ENCODE data around the gene HOATZ. TPM values are rescaled to one million over a fixed set of nuclear protein-coding genes. Genes with fewer than 3 reads are reported as not detected.

Gene HOATZ
- total RNA-seq, 1 experiment from 2014 or later: not detected

GRCh38 chr11:111540114-111540936 is 25.7 kb downstream of the HOATZ start, which contains the start of gene LAYN:
LAYN (plus strand) TSS chr11:111540720; CDS start chr11:111540844, 124 bp downstream.
- no peak for ATAC-seq
- no peak within 1 kb of the TSS for H3K4me3 ChIP-seq (replicated peaks in 1 of 2; ENCODE audit: low read depth in 1 of 2, low read length in 2 of 2)
- H3K4me1 ChIP-seq (ENCODE audit: control insufficient read depth in 1 of 2, insufficient read depth in 2 of 2, low read length in 2 of 2): no peaks in the 10 kb centered on the region
- RAD21 ChIA-PET (ENCODE audit: low non-redundant PET in 1 of 2, low total read pairs in 2 of 2, uncharacterized antibody in 2 of 2, unreplicated experiment in 2 of 2): no interaction called here
- H3K9me3 ChIP-seq (ENCODE audit: control insufficient read depth in 1 of 2, insufficient read depth in 1 of 2, low read depth in 1 of 2, low read length in 2 of 2): no peaks in the 10 kb centered on the region
- TF ChIP-seq POLR2AphosphoS5 (IDR thresholded peaks at IDR 0.05; ENCODE audit: low read depth, low read length): no peak
- TF ChIP-seq EZH2 (IDR thresholded peaks at IDR 0.05): no peak
- no peak for TF ChIP-seq MAX (IDR thresholded peaks at IDR 0.05)
- no peak for TF ChIP-seq ELF1 (IDR thresholded peaks at IDR 0.05; ENCODE audit: borderline replicate concordance, low read depth)
- no peak for TF ChIP-seq RAD21 (IDR thresholded peaks at IDR 0.05; ENCODE audit: low read depth)
- no peak for TF ChIP-seq EZH2phosphoT487 (IDR thresholded peaks at IDR 0.05; ENCODE audit: borderline replicate concordance)
- TF ChIP-seq TCF7L2 (IDR thresholded peaks at IDR 0.05; ENCODE audit: borderline replicate concordance, extremely low read depth, insufficient read depth, insufficient read length): no peak
- no peak for TF ChIP-seq ZBTB33 (IDR thresholded peaks at IDR 0.05; ENCODE audit: extremely low read depth, insufficient replicate concordance, low read length)
- TF ChIP-seq ATF3 (IDR thresholded peaks at IDR 0.05): no peak
- TF ChIP-seq YY1 (IDR thresholded peaks at IDR 0.05; ENCODE audit: extremely low read depth, insufficient replicate concordance, low read depth, low read length): no peak
- no peak for TF ChIP-seq REST (IDR thresholded peaks at IDR 0.05; ENCODE audit: low read depth)
- no peak for TF ChIP-seq SIN3A (IDR thresholded peaks at IDR 0.05; ENCODE audit: low read depth)
- no peaks in the 10 kb centered on the region for H4K20me1 ChIP-seq (ENCODE audit: insufficient read depth)
- no peaks in the 10 kb centered on the region for H3K9me2 ChIP-seq (ENCODE audit: insufficient read depth)
- H3K27ac ChIP-seq (ENCODE audit: low read depth, low read length): no peak within 1 kb of the TSS
- POLR2A ChIA-PET: no interaction called here
- H3K36me3 ChIP-seq (ENCODE audit: control insufficient read depth in 1 of 2, insufficient read depth in 2 of 2, low read length in 2 of 2): no peaks in the 10 kb centered on the region
- no TSS peak for BruUV-seq (replicated peaks)
- intact Hi-C loops (cut with micrococcal nuclease): no loop called here
- no peak within 1 kb of the TSS for H3K4me2 ChIP-seq (ENCODE audit: low read length)
- CTCF ChIA-PET: no interaction called here
- H3K27me3 ChIP-seq (ENCODE audit: insufficient read depth, low read length): no peaks in the 10 kb centered on the region
- H3K9ac ChIP-seq (ENCODE audit: low read length): no peak within 1 kb of the TSS
- DNase-seq (ENCODE audit: low read depth, low spot score): no peak
- H3K79me2 ChIP-seq (ENCODE audit: insufficient read depth, low read length): no peaks in the 10 kb centered on the region
- H2AFZ ChIP-seq (ENCODE audit: low read depth, low read length, poor library complexity, severe bottlenecking): no peak within 1 kb of the TSS
